PFSK-1 (cell line): Measurements from ENCODE around the gene GREM2.

Source experiments
- FOXP2 ChIP-seq: optimal IDR thresholded peaks from 2 replicates; pipeline ENCODE3; 2011; ENCODE audit warnings: borderline replicate concordance, control low read depth, inconsistent platforms; ENCODE audit not compliant: insufficient read depth; ENCODE audit errors: extremely low read length, extremely low read depth
- POLR2AphosphoS5 ChIP-seq: IDR thresholded peaks from 2 replicates; pipeline ENCODE4 v1.6.1; 2012; ENCODE audit warnings: low read depth, mild to moderate bottlenecking, control low read depth, low read length, moderate library complexity
- SIN3A ChIP-seq: IDR thresholded peaks from 2 replicates; pipeline ENCODE4 v1.6.1; 2012; ENCODE audit warnings: mild to moderate bottlenecking, low read length, moderate library complexity, borderline replicate concordance; ENCODE audit not compliant: insufficient read depth
- TAF1 ChIP-seq: IDR thresholded peaks from 2 replicates; pipeline ENCODE4 v1.6.1; 2012; ENCODE audit warnings: low read length, control low read depth, borderline replicate concordance; ENCODE audit not compliant: insufficient read depth
- TF ChIP-seq, protein P1 (sequence below), 2 experiments: IDR thresholded peaks; 2 replicates each; pipeline versions ENCODE4 v1.6.1 to v1.8.0; 2011 to 2012; ENCODE audit warnings: low read depth in 2 of 2, low read length in 2 of 2, control low read depth in 1 of 2, inconsistent platforms in 1 of 2, mild to moderate bottlenecking in 1 of 2, moderate library complexity in 1 of 2; ENCODE audit not compliant: insufficient read depth in 1 of 2

Gene GREM2

GRCh38 chr1:240464099-240464498, 147.9 kb downstream of the GREM2 start:
- TF ChIP-seq, protein P1, sequence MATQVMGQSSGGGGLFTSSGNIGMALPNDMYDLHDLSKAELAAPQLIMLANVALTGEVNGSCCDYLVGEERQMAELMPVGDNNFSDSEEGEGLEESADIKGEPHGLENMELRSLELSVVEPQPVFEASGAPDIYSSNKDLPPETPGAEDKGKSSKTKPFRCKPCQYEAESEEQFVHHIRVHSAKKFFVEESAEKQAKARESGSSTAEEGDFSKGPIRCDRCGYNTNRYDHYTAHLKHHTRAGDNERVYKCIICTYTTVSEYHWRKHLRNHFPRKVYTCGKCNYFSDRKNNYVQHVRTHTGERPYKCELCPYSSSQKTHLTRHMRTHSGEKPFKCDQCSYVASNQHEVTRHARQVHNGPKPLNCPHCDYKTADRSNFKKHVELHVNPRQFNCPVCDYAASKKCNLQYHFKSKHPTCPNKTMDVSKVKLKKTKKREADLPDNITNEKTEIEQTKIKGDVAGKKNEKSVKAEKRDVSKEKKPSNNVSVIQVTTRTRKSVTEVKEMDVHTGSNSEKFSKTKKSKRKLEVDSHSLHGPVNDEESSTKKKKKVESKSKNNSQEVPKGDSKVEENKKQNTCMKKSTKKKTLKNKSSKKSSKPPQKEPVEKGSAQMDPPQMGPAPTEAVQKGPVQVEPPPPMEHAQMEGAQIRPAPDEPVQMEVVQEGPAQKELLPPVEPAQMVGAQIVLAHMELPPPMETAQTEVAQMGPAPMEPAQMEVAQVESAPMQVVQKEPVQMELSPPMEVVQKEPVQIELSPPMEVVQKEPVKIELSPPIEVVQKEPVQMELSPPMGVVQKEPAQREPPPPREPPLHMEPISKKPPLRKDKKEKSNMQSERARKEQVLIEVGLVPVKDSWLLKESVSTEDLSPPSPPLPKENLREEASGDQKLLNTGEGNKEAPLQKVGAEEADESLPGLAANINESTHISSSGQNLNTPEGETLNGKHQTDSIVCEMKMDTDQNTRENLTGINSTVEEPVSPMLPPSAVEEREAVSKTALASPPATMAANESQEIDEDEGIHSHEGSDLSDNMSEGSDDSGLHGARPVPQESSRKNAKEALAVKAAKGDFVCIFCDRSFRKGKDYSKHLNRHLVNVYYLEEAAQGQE (IDR thresholded peaks at IDR 0.05; ENCODE audit: insufficient read depth in 1 of 2, low read depth in 2 of 2, low read length in 2 of 2) = no peak
- TF ChIP-seq TAF1 = no peak
- TF ChIP-seq FOXP2 = no peak
- TF ChIP-seq SIN3A = no peak
- no peak for TF ChIP-seq POLR2AphosphoS5

- TF ChIP-seq TAF1 = no peak
- no peak for TF ChIP-seq FOXP2
- no peak for TF ChIP-seq SIN3A
- TF ChIP-seq POLR2AphosphoS5 = no peak
- TF ChIP-seq, protein P1 (IDR thresholded peaks at IDR 0.05; ENCODE audit: insufficient read depth in 1 of 2, low read depth in 2 of 2, low read length in 2 of 2) = no peak
Observed at GRCh38 chr1:240462766-240463395, 149.1 kb downstream of the GREM2 start.

GRCh38 chr1:240462277-240462676, 149.7 kb downstream of the GREM2 start:
- TF ChIP-seq SIN3A (no peak), FOXP2 (no peak), POLR2AphosphoS5 (no peak), TAF1 (no peak)
- TF ChIP-seq, protein P1 (IDR thresholded peaks at IDR 0.05; ENCODE audit: insufficient read depth in 1 of 2, low read depth in 2 of 2, low read length in 2 of 2) = no peak

DNA sequence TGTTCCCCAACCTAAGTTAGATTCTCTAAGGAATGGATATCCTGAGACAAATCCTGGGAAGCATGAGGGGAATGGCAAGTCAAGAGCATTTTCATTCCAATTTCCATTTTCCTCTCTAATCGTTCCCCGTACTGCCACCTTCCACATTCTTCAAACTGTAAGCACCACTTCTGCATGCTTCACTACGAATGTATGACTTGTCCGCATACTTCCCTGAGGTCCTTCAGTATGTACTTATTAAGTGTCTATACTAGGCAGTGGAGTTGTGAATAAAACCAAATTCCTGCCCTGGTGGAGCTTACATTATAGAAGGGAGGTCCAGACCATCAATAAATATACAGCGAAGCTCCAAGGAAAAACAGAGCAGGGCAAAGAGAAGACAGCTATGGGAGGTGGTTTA, 154.8 kb downstream of the GREM2 start:
- no peak for TF ChIP-seq TAF1
- no peak for TF ChIP-seq POLR2AphosphoS5
- no peak for TF ChIP-seq SIN3A
- no peak for TF ChIP-seq FOXP2
- TF ChIP-seq, protein P1 (IDR thresholded peaks at IDR 0.05; ENCODE audit: insufficient read depth in 1 of 2, low read depth in 2 of 2, low read length in 2 of 2) = no peak

- TF ChIP-seq POLR2AphosphoS5 (no peak), TAF1 (no peak), SIN3A (no peak), FOXP2 (no peak)
- TF ChIP-seq, protein P1 (IDR thresholded peaks at IDR 0.05; ENCODE audit: insufficient read depth in 1 of 2, low read depth in 2 of 2, low read length in 2 of 2) = no peak
Observed at GRCh38 chr1:240455228-240455821, 156.6 kb downstream of the GREM2 start.
